Loucy (cell line): ENCODE data around the gene DISC1.

Source experiments
- H2AFZ ChIP-seq: fragments of 200-600 bp; sonication (generic); 2 replicates; pipeline ENCODE4 v1.6.0; 2016; ENCODE audit warnings: antibody characterized with exemption, mild to moderate bottlenecking, low read length, moderate library complexity
- H3F3A ChIP-seq: fragments of 200-600 bp; 2 replicates; pipeline ENCODE4 v1.6.0; 2016; ENCODE audit warnings: antibody characterized with exemption, low read depth, mild to moderate bottlenecking
- H3K27me3 ChIP-seq: fragments of 200-600 bp; sonication (generic); 2 replicates; pipeline ENCODE4 v1.6.1; 2014; ENCODE audit warnings: low read length, mild to moderate bottlenecking; ENCODE audit not compliant: insufficient read depth, poor library complexity, severe bottlenecking
- H3K36me3 ChIP-seq: fragments of 200-600 bp; sonication (generic); 2 replicates; pipeline ENCODE4 v1.6.1; 2016; ENCODE audit warnings: low read length; ENCODE audit not compliant: insufficient read depth
- H3K4me1 ChIP-seq: fragments of 200-600 bp; sonication (generic); 2 replicates; pipeline ENCODE4 v1.5.1; 2014; ENCODE audit warnings: low read length, mild to moderate bottlenecking; ENCODE audit not compliant: insufficient read depth, poor library complexity, severe bottlenecking
- H3K4me2 ChIP-seq: fragments of 200-600 bp; sonication (generic); 2 replicates; pipeline ENCODE4 v1.6.0; 2014; ENCODE audit warnings: antibody characterized with exemption, low read length, low read depth, mild to moderate bottlenecking; ENCODE audit not compliant: poor library complexity, severe bottlenecking
- H3K4me3 ChIP-seq: fragments of 200-600 bp; sonication (generic); 2 replicates; pipeline ENCODE4 v1.5.1; 2014; ENCODE audit warnings: low read length, mild to moderate bottlenecking, mixed read lengths; ENCODE audit not compliant: poor library complexity, severe bottlenecking
- H3K79me2 ChIP-seq: fragments of 200-600 bp; sonication (generic); 2 replicates; pipeline ENCODE4 v1.6.1; 2014; ENCODE audit warnings: low read length; ENCODE audit not compliant: insufficient read depth
- H3K9ac ChIP-seq: fragments of 200-600 bp; sonication (generic); 2 replicates; pipeline ENCODE4 v1.6.0; 2014; ENCODE audit warnings: mild to moderate bottlenecking, low read depth, low read length, moderate library complexity; ENCODE audit not compliant: poor library complexity, severe bottlenecking
- H3K9me2 ChIP-seq: fragments of 200-600 bp; sonication (generic); replicated peaks from 2 replicates; pipeline ENCODE4 v1.6.1; 2016; ENCODE audit warnings: low read depth, low read length, mixed read lengths
- H3K9me3 ChIP-seq: fragments of 200-600 bp; sonication (generic); 2 replicates; pipeline ENCODE4 v1.6.1; 2014; ENCODE audit warnings: mild to moderate bottlenecking, antibody characterized with exemption, low read length, low read depth; ENCODE audit not compliant: insufficient read depth
- H4K20me1 ChIP-seq: fragments of 200-600 bp; sonication (generic); 2 replicates; pipeline ENCODE4 v1.6.0; 2014; ENCODE audit warnings: antibody characterized with exemption, low read length, mild to moderate bottlenecking; ENCODE audit not compliant: insufficient read depth, poor library complexity, severe bottlenecking
- EZH2phosphoT487 ChIP-seq: fragments of 200-600 bp; IDR thresholded peaks from 2 replicates; pipeline ENCODE4 v1.6.1; 2018; ENCODE audit warnings: antibody characterized with exemption, mild to moderate bottlenecking, moderate library complexity, borderline replicate concordance
- TF ChIP-seq, protein P1 (sequence below): fragments of 200-600 bp; sonication (generic); conservative IDR thresholded peaks from 2 replicates; pipeline ENCODE4 v1.5.1; 2014; ENCODE audit warnings: mild to moderate bottlenecking, antibody characterized with exemption, low read length

DISC1 gene

DNA sequence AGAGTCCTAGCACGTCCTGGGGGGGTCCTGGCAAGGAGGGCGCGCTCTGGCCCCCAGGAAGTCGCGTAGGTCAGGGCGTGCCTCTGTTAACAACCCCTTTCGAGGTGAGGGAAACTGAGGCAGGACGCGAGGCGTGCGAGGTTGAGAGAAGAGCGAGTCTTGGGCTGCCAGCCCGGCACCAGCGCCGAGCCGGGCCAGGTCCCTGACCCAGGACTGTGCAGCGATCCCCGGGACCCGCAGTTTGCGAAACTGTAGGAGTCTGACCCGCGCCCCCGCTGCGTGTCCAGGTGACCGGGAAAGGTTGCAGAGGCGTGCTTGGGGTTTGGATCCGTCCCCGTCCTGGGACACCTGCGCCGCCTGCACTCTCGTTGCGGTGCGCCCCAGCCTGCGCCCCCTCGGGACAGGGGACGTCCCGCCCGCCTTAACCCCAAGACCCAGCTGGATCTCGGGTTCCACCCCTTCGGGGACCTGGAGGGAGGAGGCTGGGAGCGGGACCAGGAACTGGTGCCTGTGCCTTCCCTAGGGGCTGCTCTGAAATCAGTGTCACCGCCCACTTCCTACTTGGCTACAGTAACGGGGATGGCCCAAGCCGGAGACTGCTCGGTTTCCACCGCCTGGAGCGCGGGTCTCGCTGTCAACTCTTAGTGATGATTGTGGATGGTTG lies 493 bp downstream of the DISC1 start:
- Histone ChIP-seq H3K27me3 (no peaks in the 10 kb centered on the region), H3K9ac (peak overlapping the region; percentile 93), H3K36me3 (no peaks in the 10 kb centered on the region), H3F3A (no peaks in the 10 kb centered on the region), H3K4me3 (peak overlapping the region; percentile 96), H3K9me2 (no peaks in the 10 kb centered on the region), H4K20me1 (peaks cover 12% of the 10 kb centered on the region), H2AFZ (peak overlapping the region; percentile 75), H3K4me1 (peaks cover 43% of the 10 kb centered on the region), H3K79me2 (peaks cover 40% of the 10 kb centered on the region), H3K9me3 (no peaks in the 10 kb centered on the region), H3K4me2 (peak overlapping the region; percentile 88)
- TF ChIP-seq, protein P1, sequence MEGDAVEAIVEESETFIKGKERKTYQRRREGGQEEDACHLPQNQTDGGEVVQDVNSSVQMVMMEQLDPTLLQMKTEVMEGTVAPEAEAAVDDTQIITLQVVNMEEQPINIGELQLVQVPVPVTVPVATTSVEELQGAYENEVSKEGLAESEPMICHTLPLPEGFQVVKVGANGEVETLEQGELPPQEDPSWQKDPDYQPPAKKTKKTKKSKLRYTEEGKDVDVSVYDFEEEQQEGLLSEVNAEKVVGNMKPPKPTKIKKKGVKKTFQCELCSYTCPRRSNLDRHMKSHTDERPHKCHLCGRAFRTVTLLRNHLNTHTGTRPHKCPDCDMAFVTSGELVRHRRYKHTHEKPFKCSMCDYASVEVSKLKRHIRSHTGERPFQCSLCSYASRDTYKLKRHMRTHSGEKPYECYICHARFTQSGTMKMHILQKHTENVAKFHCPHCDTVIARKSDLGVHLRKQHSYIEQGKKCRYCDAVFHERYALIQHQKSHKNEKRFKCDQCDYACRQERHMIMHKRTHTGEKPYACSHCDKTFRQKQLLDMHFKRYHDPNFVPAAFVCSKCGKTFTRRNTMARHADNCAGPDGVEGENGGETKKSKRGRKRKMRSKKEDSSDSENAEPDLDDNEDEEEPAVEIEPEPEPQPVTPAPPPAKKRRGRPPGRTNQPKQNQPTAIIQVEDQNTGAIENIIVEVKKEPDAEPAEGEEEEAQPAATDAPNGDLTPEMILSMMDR = no peak
- no peak for TF ChIP-seq EZH2phosphoT487

DNA sequence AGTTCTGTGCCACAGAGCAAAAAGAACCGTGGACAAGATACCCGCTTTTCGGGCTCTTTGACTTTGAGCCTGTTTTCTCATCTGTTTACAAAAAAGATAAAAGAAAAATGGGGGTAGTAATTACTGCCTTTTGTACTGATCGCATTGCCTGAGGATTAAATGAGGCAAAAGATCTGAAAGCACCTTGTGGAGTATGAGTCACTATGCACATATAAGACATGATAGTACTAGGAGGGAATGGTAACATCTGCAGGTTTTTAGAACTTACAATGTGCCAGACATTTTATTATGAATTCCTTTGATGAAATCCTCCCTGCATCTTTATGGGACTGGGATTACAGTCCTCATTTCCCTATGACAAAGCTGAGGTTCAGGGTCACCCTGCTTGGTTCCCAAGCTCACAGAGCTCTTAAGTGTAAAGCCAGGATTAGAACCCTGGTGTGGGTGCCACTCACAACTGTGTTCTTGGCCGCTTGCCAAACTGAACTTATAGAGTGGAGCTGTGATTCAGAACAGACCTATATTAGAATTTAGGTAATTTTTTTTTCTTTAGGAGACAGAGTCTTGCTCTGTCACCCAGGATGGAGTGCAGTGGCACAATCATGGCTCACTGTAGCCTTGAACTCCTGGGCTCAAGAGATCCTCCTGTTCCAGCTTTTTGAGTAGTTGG lies 1.8 kb downstream of the DISC1 start:
- Histone ChIP-seq H4K20me1 (peaks cover 12% of the 10 kb centered on the region), H2AFZ (no peak overlapping the region), H3K9me2 (no peaks in the 10 kb centered on the region), H3F3A (no peaks in the 10 kb centered on the region), H3K4me3 (peak overlapping the region; percentile 96), H3K79me2 (peaks cover 40% of the 10 kb centered on the region), H3K9me3 (no peaks in the 10 kb centered on the region), H3K36me3 (no peaks in the 10 kb centered on the region), H3K4me1 (peaks cover 43% of the 10 kb centered on the region), H3K9ac (peak overlapping the region; percentile 93), H3K4me2 (peak overlapping the region; percentile 88), H3K27me3 (no peaks in the 10 kb centered on the region)
- TF ChIP-seq, protein P1 = no peak
- no peak for TF ChIP-seq EZH2phosphoT487

DNA sequence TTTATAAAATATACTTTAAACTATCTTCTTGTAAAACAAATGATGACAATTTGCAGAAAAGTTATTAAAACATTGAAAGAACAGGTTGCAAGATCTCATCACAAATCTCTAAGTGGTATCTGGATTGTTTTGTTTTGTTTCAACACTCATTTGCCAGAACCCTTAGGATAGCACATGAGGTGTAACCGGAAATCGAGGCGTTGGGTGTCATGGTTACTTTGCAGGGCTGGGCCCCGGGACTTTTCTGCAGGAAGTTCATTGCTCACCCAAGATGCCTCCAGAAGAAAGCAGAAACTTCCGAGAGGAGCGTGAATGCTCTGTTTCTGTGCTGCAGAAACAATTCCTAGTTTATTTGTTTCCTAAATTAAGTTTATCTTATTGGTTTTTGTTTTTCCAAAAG lies 2.5 kb downstream of the DISC1 start:
- TF ChIP-seq, protein P1 = no peak
- TF ChIP-seq EZH2phosphoT487 = no peak
- peaks cover 12% of the 10 kb centered on the region for H4K20me1 ChIP-seq
- H3K36me3 ChIP-seq = no peaks in the 10 kb centered on the region
- H3K4me3 ChIP-seq = peak overlapping the region; percentile 96
- H3K27me3 ChIP-seq = no peaks in the 10 kb centered on the region
- H3F3A ChIP-seq = no peaks in the 10 kb centered on the region
- no peaks in the 10 kb centered on the region for H3K9me3 ChIP-seq
- H3K79me2 ChIP-seq = peaks cover 40% of the 10 kb centered on the region
- peak overlapping the region; percentile 88 for H3K4me2 ChIP-seq
- H3K9ac ChIP-seq = peak overlapping the region; percentile 38
- H3K9me2 ChIP-seq = no peaks in the 10 kb centered on the region
- H3K4me1 ChIP-seq = peaks cover 43% of the 10 kb centered on the region
- H2AFZ ChIP-seq = no peak overlapping the region
